ENCODE measurements around the gene CMTM6. TPM values are rescaled to one million over a fixed set of nuclear protein-coding genes. Genes with fewer than 3 reads are reported as not detected.
"Not testable (repeated sequence)": the region's sequence is repeated elsewhere in the genome, so short reads cannot be mapped to it uniquely, and the experiment has no call there.

Gene CMTM6
- total RNA-seq, 1 donor from 2014 or later = 37.5 TPM

GRCh38 chr3:32525720-32526119 is 23.1 kb upstream of the CMTM6 start:
- no peak for TF ChIP-seq CTCF (conservative IDR thresholded peaks at IDR 0.05)
- H3K27ac Mint-ChIP-seq = no peak overlapping the region
- no peaks in the 10 kb centered on the region for H3K9me3 Mint-ChIP-seq
- H3K36me3 Mint-ChIP-seq = peaks cover 38% of the 10 kb centered on the region
- no peak overlapping the region for H3K4me3 Mint-ChIP-seq
- no peak for DNase-seq (ENCODE audit: extremely low spot score, unreplicated experiment)
- H3K27me3 Mint-ChIP-seq = no peaks in the 10 kb centered on the region
- H3K4me1 Mint-ChIP-seq (ENCODE audit: unreplicated experiment) = no peaks in the 10 kb centered on the region

GRCh38 chr3:32522682-32523081 is 20.0 kb upstream of the CMTM6 start:
- no peaks in the 10 kb centered on the region for H3K27me3 Mint-ChIP-seq
- H3K4me3 Mint-ChIP-seq = no peak overlapping the region
- H3K36me3 Mint-ChIP-seq = peaks cover 33% of the 10 kb centered on the region
- no peak overlapping the region for H3K27ac Mint-ChIP-seq
- no peak for TF ChIP-seq CTCF (conservative IDR thresholded peaks at IDR 0.05)
- no peaks in the 10 kb centered on the region for H3K4me1 Mint-ChIP-seq (ENCODE audit: unreplicated experiment)
- DNase-seq (ENCODE audit: extremely low spot score, unreplicated experiment) = no peak
- no peaks in the 10 kb centered on the region for H3K9me3 Mint-ChIP-seq

DNA sequence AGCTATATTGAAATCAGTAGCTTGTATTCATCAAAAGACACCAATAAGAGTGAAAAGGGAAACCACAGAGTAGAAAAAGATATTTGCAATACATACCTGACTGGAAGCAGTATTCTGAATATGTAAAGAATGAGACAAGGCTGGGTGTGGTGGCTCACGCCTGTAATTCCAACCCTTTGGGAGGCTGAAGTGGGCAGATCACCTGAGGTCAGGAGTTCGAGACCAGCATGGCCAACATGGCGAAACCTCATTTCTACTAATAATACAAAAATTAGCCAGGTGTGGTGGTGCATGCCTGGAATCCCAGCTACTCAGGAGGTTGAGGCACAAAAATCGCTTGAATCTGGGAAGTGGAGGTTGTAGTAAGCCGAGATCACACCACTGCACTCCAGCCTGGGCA is 16.3 kb upstream of the CMTM6 start:
- Mint-ChIP-seq H3K36me3 (peaks cover 18% of the 10 kb centered on the region), H3K27ac (peak overlapping the region; percentile 72)
- H3K4me1 Mint-ChIP-seq (ENCODE audit: unreplicated experiment); H3K9me3 Mint-ChIP-seq; DNase-seq (ENCODE audit: extremely low spot score, unreplicated experiment); H3K27me3 Mint-ChIP-seq; H3K4me3 Mint-ChIP-seq: not testable (repeated sequence)

DNA sequence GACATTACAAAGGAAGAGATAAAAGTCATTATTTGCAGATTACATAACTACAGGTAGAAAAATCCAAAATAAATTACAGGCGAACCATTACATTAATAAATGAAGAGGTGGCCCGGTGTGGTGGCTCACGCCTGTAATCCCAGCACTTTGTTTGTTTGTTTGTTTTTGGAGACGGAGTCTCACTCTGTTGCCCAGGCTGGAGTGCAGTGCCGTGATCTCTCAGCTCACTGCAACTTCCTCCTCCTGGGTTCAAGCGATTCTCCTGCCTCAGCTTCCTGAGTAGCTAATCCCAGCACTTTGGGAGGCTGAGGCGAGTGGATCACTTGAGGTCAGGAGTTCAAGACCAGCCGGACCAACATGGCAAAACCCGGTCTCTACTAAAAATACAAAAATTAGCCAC is 14.1 kb upstream of the CMTM6 start:
- not testable (repeated sequence) for DNase-seq (ENCODE audit: extremely low spot score, unreplicated experiment); H3K27me3 Mint-ChIP-seq; H3K4me1 Mint-ChIP-seq (ENCODE audit: unreplicated experiment); H3K27ac Mint-ChIP-seq; H3K4me3 Mint-ChIP-seq; H3K9me3 Mint-ChIP-seq; H3K36me3 Mint-ChIP-seq

DNA sequence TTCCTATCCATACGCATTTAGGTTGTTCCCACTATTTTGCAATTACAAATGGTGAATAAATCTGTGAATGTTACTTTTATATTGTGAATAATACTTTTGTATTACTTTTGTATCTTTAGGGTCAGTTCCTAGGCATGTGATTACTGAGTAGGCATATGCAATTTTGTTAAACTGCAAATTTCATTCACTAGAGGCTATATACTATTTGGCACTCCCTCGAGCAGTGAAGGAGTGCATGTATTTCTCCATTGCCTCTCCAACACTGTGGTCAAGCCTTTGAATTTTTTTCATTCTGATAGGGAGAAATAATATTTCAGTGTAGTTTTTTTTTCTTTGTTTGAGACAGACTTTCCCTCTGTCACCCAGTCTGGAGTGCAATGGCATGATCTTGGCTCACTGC is 8.4 kb upstream of the CMTM6 start:
- Mint-ChIP-seq H3K4me1 (ENCODE audit: unreplicated experiment) (peaks cover 4% of the 10 kb centered on the region), H3K27me3 (no peaks in the 10 kb centered on the region), H3K9me3 (no peaks in the 10 kb centered on the region), H3K36me3 (no peaks in the 10 kb centered on the region), H3K4me3 (no peak overlapping the region), H3K27ac (no peak overlapping the region)
- no peak for TF ChIP-seq CTCF (conservative IDR thresholded peaks at IDR 0.05)
- no peak for DNase-seq (ENCODE audit: extremely low spot score, unreplicated experiment)

DNA sequence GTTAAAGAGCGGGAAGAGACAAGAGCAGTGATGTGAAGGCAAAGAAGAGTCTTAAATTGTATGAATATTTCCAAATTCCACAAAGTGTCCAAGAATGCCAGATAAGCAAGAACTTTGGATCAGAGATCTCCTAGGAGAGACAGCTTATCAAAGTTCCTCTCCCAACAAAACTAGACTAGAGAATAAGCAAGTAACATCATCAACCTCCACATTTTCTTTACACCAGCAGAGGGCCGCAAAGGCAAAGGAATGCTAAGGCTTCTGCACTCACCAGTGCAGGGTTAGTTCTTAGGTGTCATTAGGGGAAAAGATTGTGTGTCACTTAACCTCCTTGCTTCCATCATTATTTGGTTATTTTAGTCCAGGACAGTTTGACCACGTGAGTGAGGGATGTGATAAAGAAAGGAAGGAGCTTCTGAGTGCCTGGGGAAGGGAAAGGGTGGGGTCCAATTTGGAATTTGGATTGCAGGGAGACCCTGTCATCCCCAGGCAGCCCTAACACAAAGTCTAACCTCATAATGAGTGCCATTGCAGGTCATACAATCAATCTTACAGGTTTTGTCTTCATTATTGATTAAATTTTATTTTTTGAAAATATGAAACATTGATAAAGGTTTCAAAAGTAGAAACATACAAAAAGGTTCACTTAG is 7.5 kb upstream of the CMTM6 start:
- H3K4me1 Mint-ChIP-seq (ENCODE audit: unreplicated experiment) = peaks cover 4% of the 10 kb centered on the region
- H3K9me3 Mint-ChIP-seq = no peaks in the 10 kb centered on the region
- no peak overlapping the region for H3K4me3 Mint-ChIP-seq
- DNase-seq (ENCODE audit: extremely low spot score, unreplicated experiment) = no peak
- H3K27ac Mint-ChIP-seq = no peak overlapping the region
- no peaks in the 10 kb centered on the region for H3K36me3 Mint-ChIP-seq
- peak; percentile 87 for TF ChIP-seq CTCF (conservative IDR thresholded peaks at IDR 0.05)
- H3K27me3 Mint-ChIP-seq = no peaks in the 10 kb centered on the region

- H3K9me3 Mint-ChIP-seq = no peaks in the 10 kb centered on the region
- TF ChIP-seq CTCF (conservative IDR thresholded peaks at IDR 0.05) = no peak
- no peak overlapping the region for H3K4me3 Mint-ChIP-seq
- H3K27me3 Mint-ChIP-seq = no peaks in the 10 kb centered on the region
- no peaks in the 10 kb centered on the region for H3K36me3 Mint-ChIP-seq
- DNase-seq (ENCODE audit: extremely low spot score, unreplicated experiment) = no peak
- H3K4me1 Mint-ChIP-seq (ENCODE audit: unreplicated experiment) = peaks cover 4% of the 10 kb centered on the region
- H3K27ac Mint-ChIP-seq = no peak overlapping the region
Observed at GRCh38 chr3:32508711-32509110, 6.1 kb upstream of the CMTM6 start.
